Femur (tissue), 1 donor: ENCODE data around the gene SMG9.

ENCODE experiments used
- DNase-seq: peaks from one replicate; pipeline ENCODE4 v3.0.0-alpha.2; 2017

Gene SMG9

DNA sequence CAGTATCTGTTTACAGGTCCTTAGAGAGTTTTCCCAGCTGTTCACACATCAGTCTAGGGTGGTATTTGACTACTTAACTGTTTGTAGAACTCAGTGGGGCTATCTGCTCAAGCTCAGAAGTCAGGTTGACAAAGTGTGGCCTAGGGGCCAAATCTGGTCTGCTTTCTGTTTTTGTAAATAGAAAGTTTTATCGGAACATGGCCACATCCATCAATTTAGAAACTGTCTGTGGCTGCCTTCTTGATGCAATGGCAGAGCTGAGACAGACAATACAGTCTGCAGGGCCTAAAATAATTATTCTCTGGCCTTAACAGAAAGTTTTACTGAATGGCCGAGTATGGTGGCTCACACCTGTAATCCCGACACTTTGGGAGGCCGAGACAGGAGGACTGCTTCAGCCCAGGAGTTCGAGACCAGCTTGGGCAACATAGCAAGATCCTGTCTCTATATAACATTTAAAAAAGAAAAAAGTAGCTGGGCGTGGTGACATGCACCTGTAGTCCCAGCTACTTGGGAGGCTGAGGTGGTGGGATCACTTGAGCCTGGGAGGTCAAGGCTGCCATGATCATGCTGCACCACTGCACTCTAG is 2.4 kb downstream of the SMG9 start:
- no peak for DNase-seq

DNA sequence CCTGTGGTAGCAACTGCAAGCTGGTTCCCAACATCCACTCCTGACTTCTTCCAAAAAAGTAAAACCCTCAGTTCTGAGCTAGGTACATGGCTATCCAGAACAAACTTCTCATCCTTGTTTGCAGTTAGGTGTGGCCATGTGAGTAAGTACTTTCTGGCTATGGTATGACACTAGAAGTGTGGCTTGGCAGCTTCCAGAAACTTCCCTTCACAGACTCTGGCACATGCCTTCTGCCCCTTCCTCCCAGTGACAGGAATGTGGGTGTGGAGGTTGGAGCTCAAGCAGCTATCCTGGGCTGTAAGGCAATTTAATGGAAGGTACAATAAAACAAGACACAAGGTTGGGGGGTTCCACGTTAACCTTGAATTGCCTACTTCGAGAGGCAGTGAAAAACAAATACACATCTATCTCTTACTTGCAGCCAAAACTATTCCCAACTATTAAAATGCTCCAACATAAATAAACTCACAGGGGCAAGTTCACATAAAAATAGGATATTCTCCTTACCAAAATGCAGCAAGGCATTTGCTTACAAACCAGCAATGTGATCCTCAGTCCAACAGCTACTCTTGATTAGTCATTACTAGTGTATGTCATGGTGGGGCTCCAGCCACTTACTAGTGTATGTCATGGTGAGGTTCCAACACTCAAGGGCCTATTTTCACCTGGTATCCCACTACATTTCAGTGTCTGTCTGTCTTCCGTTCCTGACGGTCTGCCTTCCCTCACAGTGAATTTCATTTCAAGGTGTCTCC is 3.1 kb downstream of the SMG9 start:
- no peak for DNase-seq

DNA sequence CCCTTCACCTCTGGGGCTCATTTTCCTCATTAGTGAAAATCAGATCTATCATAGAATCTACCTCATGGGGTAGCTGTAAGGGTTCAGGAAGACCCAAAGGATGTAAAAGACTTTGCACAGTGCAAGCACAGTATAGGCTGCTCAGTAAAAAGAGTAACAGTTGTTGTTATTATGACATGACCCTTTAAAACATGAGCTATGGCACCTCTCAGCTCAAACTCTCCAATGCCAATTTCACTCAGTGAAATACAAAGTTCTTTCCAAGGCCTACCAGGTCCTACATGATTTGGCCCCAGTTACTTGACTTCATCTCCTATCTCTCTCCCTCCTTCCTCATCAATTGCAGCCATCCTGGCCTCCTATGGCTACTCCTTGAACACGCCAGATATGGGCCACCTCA is 4.9 kb downstream of the SMG9 start:
- DNase-seq = no peak

DNA sequence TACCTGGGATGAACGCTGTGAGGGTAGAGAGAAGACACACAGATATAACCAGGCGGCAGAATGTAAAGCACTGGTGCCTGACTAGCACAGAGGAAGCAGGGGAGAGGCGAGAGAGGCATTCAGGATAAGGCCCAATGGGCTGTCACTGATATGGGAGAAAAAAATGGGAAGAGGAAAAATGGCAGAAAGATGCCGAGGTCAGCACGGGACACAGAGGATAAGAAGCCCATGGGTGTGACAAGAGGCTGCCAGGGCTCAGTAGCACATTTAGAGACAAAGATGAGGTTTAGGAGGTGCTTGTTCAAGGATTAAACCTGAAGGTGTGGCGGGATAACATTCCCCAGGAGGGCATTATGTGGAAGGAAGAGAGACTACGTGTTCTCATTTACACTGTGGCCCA is 5.6 kb downstream of the SMG9 start:
- DNase-seq = no peak

DNA sequence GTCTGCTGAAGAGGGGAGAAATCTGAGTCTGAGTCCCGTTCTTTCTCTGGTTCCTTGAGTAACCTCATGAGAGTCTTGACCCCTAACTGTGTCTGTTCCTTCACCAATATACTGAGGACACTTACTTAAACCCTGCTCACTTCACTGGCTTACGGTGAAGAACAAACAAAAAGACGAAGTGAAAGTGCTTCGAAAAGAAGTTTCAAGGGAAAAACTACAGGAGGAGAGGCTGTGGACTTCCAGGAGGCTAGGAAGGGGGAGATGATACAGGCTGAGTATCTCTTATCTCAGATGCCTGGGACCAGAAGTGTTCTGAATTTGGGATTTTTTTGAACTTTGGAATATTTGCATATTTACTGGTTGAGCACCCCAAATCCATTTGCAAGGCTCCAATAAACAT is 6.1 kb downstream of the SMG9 start:
- no peak for DNase-seq

DNA sequence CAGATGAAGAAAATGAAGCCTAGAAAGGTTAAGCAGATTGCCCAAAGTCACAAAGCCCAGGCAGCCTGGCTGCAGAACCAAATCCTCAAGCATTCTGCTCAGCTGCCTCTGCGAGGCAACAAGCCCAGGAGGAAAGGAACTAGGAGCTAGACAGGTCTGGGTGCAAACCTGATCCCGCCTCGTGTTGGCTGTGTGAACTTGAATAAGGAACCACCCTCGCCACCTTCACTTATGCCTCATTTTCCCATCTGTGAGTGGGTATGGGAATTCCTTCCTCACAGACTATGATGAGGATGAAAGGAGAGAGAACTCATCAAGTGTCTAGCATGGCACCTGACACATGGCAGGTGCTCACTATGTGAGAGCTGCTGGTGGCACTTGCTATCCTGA is 6.6 kb downstream of the SMG9 start:
- DNase-seq = no peak

DNA sequence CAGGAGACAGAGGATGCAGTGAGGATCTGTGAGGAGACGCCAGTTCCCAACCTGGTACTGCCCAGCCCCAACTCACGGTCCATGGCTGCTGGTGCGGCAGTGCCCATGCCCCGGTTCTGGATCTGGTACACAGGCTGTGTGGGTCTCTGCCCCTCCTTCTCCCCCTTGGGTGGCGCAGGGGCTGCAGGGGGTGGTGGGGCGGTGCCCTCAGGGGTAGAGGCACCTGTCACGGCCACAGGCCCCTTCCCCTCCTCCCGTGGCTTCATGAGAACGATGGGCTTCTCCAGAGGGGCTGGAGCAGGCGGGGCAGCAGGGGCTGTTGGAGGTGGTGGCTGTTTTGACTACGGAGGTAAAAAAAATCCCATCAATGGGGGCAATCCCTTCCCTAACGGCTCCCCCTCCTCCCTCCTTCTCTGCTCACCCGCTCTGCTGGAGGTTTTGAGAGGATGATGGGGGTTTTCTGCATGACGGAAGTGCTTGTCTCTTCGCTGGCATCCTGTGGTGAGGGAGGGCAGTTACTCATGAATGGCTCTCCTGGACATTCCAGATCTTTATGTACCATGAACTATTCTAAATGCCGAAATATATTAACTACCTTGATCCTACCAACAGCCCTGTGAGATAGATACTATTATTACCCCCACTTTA is 7.1 kb downstream of the SMG9 start:
- no peak for DNase-seq

DNA sequence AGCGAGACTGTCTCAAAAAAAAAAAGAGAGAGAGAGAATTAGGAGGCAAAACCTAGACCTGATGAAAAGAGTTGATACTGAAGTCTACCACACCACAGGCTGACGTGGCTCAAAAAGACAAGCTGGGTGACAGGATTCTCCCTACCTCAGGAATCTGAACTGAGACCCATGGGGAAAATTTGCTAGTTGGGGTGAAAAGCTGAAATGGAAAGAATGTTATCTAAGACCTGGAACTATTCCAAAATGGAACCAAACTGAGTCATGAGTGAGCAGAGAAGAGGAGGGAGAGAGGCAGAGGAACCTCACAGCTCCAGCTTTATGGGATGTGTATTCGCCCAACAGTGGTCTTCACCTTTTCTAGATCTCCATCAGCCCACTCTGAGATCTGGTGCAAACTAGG is 11.7 kb downstream of the SMG9 start:
- DNase-seq = no peak

DNA sequence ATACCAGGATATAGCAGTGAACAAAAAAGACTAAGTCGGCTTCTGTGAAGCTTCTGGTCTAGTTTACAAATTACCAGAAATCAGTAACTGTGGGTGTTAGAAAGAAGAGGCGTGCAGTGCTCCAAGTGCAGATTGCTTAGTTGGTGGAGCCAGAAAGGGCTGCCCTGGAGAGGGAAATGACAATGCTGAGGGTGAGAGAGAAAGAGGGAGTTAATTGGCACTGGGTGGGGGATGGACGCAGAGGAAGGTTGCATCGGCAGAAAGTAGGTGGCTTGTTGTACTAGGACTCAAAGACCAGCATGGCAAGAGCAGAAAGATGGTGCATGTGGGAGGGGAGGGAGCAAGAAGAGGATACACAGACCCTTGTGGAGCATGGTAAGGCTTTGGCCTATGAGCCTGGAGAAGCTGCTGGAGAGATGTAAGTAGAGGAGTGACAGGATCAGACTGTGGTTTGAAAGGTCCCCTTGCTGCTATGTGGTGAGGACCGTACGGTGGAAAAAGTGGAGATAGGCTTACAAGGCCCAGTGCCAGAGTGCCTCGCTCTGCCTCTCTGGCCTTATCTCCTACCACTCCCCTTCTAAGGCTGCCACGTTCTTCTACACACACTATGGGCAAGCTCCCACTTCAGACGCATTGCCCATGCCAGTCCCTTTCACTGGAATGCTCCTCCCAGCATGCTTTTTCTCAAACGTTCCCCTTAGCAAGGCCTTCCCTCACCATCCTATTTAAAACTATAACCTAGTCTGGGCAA is 13.5 kb downstream of the SMG9 start:
- no peak for DNase-seq

DNA sequence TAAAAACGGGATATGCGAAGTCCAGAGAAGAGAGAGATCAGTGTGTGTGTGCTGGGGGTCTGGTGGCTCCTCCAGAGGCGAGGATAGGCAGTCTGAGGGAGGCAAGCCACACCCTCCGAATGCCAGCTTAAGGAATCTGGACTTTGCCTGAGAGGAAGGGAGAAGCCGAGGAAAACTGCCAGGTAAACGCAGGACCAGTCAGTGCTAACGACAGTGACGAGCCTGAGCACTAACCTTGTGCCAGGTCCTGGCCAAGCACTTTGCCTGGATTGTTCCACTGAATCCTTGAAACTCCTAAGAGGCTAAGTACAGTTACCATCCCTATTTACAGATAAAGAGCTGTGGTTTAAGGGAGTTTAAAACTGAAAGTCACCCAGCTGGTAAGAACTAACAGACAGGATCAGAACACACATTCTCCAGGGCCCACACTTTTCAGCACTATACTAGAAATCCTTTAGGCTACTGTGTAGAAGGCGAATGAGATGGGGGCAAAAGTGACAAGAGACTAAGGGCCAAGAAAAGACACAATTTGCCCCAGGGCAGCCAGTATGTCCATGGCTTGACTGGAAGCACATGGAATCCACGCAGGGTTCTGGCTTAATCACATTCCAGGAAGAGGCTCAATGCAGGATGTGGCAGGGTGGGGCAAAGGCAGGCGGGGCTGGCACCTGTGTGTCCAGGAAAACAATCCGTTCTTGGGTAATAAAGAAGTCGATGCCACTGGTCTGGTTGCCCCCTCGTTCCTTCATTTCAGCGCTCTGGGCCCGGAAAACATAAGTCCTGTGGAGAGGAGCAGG is 15.1 kb downstream of the SMG9 start:
- DNase-seq = no peak

DNA sequence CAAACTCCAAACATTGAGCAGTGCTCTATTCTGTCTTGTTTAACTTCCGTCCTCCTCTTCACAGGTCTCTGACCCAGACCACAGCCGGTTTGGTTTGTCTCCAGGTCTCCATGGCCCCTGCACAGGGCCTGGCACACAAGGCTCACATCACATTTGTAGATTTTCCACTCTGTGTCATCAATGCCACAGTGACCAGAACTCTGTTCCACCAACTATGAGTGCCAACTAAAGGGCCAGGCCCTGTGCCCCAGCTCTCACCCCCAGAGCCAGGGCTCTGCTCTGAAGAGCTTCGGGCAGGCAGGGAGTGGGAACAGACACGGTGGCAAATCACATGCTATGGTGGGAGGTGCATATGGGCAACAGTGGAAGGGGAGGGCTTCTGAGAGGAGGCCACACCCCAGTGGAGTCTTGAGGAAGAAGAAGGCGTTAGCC is 16.0 kb downstream of the SMG9 start:
- DNase-seq = no peak

DNA sequence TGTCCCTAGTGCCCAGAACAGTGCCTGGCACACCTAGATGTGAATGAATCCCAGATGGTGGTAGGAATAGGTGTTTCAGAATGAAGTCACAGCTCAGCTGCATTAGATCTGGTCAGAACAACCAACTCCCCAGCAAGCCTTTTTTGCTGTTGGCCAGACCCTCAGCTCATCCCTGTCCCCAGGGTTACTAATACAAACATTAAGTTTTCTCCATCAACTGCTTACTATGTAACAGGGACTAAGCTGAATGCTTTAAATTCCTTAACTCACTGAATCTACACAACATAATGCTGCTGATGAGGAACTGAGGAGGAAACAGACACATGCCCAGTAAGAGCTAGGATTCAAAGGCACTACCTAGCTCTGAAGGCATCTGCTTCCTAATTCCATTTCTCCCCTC is 18.8 kb downstream of the SMG9 start:
- DNase-seq = no peak

DNA sequence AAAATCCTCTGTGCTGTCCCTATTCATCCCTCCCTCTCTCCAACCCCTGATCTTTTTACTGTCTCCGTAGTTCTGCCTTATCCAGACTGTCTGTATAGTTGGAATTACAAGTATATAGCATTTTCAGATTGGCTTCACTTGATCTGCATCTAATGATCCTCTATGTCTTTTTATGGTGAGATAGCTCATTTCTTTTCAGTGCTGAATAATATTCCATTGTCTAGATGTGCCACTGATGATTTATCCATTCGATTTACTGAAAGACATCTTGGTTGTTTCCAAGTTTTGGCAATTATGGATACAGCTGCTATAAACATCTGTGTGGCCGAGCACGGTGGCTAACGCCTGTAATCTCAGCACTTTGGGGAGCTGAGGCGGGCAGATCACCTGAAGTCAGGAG is 19.7 kb downstream of the SMG9 start:
- no peak for DNase-seq

DNA sequence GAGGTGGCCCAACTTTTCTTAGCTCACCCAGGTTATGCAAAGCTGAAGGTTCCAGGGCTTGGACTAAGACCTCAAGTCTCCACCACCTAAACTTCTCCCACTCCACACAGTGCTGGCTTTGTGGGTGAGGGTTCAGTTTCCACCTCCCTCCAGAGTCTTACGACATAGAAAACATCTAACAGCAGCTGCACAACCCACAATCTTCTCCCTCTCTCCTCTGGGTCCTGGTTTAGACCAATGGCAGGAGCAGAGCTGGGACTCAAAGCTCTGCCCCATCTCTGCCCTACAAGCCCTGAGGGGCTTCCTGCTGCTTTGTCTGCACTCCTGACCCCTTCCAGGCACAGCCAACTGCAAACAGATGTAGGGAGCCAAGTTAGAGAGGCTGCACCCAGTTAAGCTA is 22.9 kb downstream of the SMG9 start:
- no peak for DNase-seq

DNA sequence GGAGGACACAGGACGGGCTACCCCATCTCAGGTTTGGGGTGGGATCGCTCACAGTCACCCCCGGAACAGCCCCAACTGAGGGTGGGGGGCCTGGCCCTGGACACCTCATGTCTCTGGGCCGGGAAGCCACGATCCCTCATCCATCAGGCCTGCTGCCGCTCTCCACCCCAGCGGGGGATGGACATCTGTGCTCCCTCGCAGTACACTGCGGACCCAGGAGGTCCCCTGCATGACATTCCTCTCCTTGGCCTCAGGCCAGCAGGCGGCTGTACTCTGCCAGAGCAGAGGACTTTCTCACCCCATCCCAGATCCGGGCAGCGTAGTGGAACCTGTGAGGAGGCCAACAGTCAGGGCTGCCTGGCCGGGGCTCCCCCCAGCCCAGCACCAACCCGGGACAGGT is 23.4 kb downstream of the SMG9 start:
- DNase-seq = no peak

DNA sequence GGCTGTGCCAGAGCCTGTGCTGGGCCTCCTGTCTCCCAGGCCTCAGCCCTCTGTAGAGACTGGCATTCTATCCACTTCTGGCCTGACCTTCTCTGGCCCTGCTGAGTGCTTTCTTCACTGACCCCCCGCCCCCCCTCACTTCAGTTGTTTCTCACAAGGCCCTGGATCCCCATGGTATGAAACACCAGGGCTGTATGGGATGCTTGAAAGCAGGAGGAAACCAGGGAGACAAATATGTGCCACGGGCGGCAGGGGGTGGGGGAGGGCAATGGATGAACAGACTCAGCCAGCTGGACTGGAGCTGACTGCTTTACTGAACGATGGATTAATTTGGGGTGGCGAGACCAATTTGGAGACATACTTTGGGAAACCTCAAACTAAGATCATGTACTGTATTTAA is 24.8 kb downstream of the SMG9 start:
- DNase-seq = no peak

DNA sequence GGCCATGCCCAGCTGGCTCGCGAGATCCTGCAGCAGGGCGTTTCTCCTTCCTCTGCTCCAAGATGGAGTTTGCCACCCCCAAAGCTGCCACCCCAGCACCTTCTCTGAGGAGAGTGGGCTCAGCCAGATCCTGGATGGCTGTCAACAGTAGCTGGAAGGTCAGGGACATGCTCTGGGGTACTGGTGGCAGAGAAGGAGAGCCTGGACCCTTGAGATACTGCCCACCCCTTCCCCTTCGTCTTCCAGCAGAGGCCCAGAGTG is 27.2 kb downstream of the SMG9 start:
- DNase-seq = no peak

DNA sequence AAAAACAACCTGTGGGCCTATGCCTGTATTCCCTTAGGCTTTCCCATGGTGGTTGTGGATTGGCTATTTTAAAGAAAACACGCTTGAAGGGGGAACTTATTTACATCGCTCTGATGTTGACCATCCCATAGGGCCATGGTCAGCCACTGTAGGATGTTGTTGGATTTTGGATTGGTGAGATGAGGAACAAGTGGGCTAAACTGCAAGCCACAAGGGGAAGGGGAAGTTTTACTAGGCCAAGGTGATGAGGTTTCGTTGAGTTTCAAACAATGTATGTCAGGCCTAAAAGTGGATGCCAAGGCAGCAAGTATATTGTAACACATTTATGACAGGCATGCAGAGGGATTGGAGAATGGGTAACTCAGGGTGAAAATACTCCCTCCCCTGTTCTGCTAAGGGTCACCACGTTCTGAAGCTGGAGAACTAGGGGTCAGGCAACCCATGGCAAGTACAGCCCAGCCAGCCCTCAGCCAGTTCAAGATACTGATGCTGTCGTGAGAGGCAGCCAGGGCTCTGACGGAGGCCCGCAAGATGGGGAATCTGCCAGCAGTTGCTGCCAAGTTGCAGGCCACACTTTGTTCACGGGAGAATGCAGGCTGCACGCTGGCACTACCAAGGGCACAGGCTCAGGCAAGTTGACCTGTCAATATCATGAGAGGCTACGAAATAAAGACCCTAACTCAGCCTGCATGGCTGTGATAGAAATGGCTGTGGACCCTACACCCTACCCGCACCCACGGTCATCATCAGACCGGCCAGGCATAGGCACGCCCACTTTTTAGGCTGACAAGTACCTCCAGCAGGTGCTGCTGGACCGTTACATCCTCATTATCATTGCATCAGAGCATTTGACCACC is 27.8 kb downstream of the SMG9 start:
- no peak for DNase-seq

DNA sequence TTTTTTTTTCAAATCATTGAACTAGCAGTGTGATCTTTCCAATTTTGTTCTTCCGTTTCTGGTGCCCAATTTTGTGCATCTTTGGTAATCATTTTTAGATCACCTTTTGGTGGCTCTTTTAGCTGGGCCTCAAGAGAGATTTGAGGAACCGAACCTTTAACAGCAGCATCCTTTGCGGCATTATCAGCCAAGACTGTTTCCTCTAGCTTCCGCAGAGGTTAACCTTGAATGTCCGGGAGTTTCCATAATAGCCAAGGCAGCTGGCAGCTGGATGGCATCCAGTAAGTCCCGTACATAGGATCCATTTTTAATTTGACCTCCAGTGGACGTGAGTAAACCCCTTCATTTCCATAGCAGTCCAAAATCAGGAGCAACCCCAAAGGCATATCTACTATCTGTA is 29.3 kb downstream of the SMG9 start:
- no peak for DNase-seq

DNA sequence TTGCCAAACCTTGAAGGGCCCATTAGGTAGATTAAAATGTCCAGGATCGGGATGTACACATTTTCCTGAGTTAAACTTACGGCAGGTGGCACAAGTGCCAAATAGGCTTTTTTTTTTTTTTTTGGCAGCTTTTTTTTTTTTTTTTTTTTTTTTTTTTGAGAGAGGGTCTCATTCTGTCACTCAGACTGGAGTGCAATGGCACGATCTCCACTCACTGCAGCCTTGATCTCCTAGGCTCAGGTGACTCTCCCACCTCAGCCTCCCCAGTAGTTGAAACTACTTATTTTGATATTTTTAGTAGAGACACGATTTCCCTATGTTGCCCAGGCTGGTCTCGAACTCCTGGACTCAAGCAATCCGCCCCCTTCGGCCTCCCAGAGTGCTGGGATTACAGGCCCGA is 29.9 kb downstream of the SMG9 start:
- DNase-seq = no peak

DNA sequence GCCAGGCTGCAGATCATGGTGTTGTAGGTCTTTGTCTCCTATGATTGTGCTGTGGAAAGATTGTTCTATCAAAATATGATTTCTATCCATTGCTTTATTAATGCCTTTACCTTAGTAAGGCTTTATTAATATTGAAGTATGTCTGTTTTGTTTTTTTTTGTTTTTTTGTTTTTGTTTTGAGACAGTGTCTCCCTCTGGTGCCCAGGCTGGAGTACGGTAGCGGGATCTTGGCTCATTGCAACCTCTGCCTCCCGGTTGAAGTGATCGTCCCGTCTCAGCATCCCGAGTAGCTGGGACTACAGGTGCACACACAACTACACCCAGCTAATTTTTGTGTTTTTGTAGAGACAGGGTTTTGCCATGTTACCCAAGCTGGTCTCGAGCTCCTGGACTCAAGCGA is 31.2 kb downstream of the SMG9 start:
- no peak for DNase-seq

DNA sequence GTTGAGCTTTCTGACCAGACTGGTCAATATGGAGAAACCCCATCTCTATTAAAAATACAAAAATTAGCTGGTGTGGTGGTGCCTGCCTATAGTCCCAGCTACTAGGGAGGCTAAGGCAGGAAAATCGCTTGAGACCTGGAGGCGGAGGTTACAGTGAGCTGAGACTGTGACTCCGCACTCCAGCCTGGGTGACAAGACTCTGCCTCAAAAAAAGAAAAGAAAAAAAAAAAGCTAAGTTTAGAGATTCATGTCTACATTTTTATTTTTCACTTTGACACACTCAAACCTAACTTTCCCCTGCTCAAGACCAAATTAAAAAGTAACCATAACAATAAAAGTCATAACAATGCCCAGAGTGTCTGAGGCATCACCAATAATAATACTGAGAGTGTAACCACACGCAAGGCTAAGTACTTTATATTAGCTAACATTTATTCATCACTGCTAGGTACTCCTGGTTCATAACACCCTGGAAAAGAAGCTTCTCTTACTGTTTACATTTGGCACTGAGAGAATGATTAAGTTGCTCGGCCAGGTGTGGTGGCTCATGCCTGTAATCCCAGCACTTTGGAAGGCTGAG is 33.2 kb downstream of the SMG9 start:
- DNase-seq = no peak
